ENCODE data around the gene TAF15. TPM values are rescaled to one million over a fixed set of nuclear protein-coding genes. Genes with fewer than 3 reads are reported as not detected.

The TAF15 gene
- polyA plus RNA-seq, 1 donor from 2014 or later, result 45.8 TPM

- Histone ChIP-seq H3K79me2 (replicated peaks; ENCODE audit: insufficient read depth, low read length) (peaks cover 49% of the 10 kb centered on the region), H4K20me1 (ENCODE audit: insufficient read depth) (no peaks in the 10 kb centered on the region), H2AFZ (ENCODE audit: low read depth, low read length) (peak overlapping the region; percentile 76)
Measured at GRCh38 chr17:35809855-35810461, 674 bp downstream of the TAF15 start.

GRCh38 chr17:35811759-35812158 is 2.5 kb downstream of the TAF15 start:
- peak overlapping the region; percentile 85 for H3K4me3 ChIP-seq (ENCODE audit: low read length)
- no peaks in the 10 kb centered on the region for H3K27me3 ChIP-seq (ENCODE audit: insufficient read depth, low read depth, low read length)
- H3K9me2 ChIP-seq (ENCODE audit: insufficient read depth, low read length), result no peaks in the 10 kb centered on the region
- H3K9ac ChIP-seq (ENCODE audit: low read length), result no peak overlapping the region
- no peaks in the 10 kb centered on the region for H3K36me3 ChIP-seq (ENCODE audit: insufficient read depth, low read length)
- H3K79me2 ChIP-seq (replicated peaks; ENCODE audit: insufficient read depth, low read length), result peaks cover 67% of the 10 kb centered on the region
- no peak overlapping the region for H2AFZ ChIP-seq (ENCODE audit: low read depth, low read length)
- peaks cover 11% of the 10 kb centered on the region for H4K20me1 ChIP-seq (ENCODE audit: insufficient read depth)
- H3K27ac ChIP-seq (ENCODE audit: low read length), result no peak overlapping the region
- H3K4me2 ChIP-seq (ENCODE audit: low read length), result peak overlapping the region; percentile 97
- no peaks in the 10 kb centered on the region for H3F3A ChIP-seq (ENCODE audit: insufficient read depth, low read length, poor library complexity, severe bottlenecking)
- H3K9me3 ChIP-seq (ENCODE audit: low read length), result no peaks in the 10 kb centered on the region
- TF ChIP-seq MXI1 (conservative IDR thresholded peaks at IDR 0.05; ENCODE audit: poor library complexity, severe bottlenecking) (no peak), EZH2 (IDR thresholded peaks at IDR 0.05; ENCODE audit: borderline replicate concordance, insufficient read depth, low read length, poor library complexity, severe bottlenecking) (no peak), EP300 (conservative IDR thresholded peaks at IDR 0.05; ENCODE audit: poor library complexity, severe bottlenecking) (no peak), CTCF (IDR thresholded peaks at IDR 0.05; ENCODE audit: poor library complexity, severe bottlenecking) (no peak), RAD21 (conservative IDR thresholded peaks at IDR 0.05) (no peak), SMC3 (conservative IDR thresholded peaks at IDR 0.05; ENCODE audit: poor library complexity) (no peak)

More at GRCh38 chr17:35809855-35810461, 674 bp downstream of the TAF15 start:
- peak overlapping the region; percentile 95 for H3K27ac ChIP-seq (ENCODE audit: low read length)
- H3K9ac ChIP-seq (ENCODE audit: low read length), result peak overlapping the region; percentile 93
- peak overlapping the region; percentile 85 for H3K4me3 ChIP-seq (ENCODE audit: low read length)
- peak overlapping the region; percentile 97 for H3K4me2 ChIP-seq (ENCODE audit: low read length)
- no peaks in the 10 kb centered on the region for H3K9me2 ChIP-seq (ENCODE audit: insufficient read depth, low read length)
- H3K27me3 ChIP-seq (ENCODE audit: insufficient read depth, low read depth, low read length), result no peaks in the 10 kb centered on the region
- no peak for TF ChIP-seq CTCF (IDR thresholded peaks at IDR 0.05; ENCODE audit: poor library complexity, severe bottlenecking)
- TF ChIP-seq TAF1 (IDR thresholded peaks at IDR 0.05; ENCODE audit: low read depth), result no peak
- TF ChIP-seq RAD21 (conservative IDR thresholded peaks at IDR 0.05), result no peak
- no peak for TF ChIP-seq EZH2 (IDR thresholded peaks at IDR 0.05; ENCODE audit: borderline replicate concordance, insufficient read depth, low read length, poor library complexity, severe bottlenecking)
- no peak for TF ChIP-seq REST (IDR thresholded peaks at IDR 0.05; ENCODE audit: borderline replicate concordance)
- no peak for TF ChIP-seq SMC3 (conservative IDR thresholded peaks at IDR 0.05; ENCODE audit: poor library complexity)
- TF ChIP-seq POLR2AphosphoS5 (IDR thresholded peaks at IDR 0.05), result no peak
- no peaks in the 10 kb centered on the region for H3K9me3 ChIP-seq (ENCODE audit: low read length)
- no peaks in the 10 kb centered on the region for H3K36me3 ChIP-seq (ENCODE audit: insufficient read depth, low read length)
- no peaks in the 10 kb centered on the region for H3F3A ChIP-seq (ENCODE audit: insufficient read depth, low read length, poor library complexity, severe bottlenecking)
